Chondrocyte (in vitro differentiated cells): ENCODE results near the gene ACSS1. TPM values are rescaled to one million over a fixed set of nuclear protein-coding genes. Genes with fewer than 3 reads are reported as not detected.

ENCODE experiments used
- DNase-seq: peaks from one replicate; pipeline ENCODE4 v3.0.0; 2021; ENCODE audit warnings: mixed read lengths, low spot score
- H3K27ac Mint-ChIP-seq: one replicate; pipeline ENCODE4 v1.8.0; 2021; ENCODE audit warnings: mild to moderate bottlenecking, moderate library complexity, mixed read lengths; ENCODE audit not compliant: unreplicated experiment
- H3K27me3 Mint-ChIP-seq: 2 replicates; pipeline ENCODE4 v1.8.0; 2021; ENCODE audit warnings: low read depth, mixed read lengths
- H3K36me3 Mint-ChIP-seq: 2 replicates; pipeline ENCODE4 v1.8.0; 2021; ENCODE audit warnings: low read depth, mixed read lengths
- H3K4me1 Mint-ChIP-seq: 2 replicates; pipeline ENCODE4 v1.8.0; 2021; ENCODE audit warnings: low read depth, mild to moderate bottlenecking, mixed read lengths
- H3K4me3 Mint-ChIP-seq: one replicate; pipeline ENCODE4 v1.8.0; 2021; ENCODE audit warnings: mild to moderate bottlenecking, moderate library complexity, mixed read lengths; ENCODE audit not compliant: unreplicated experiment
- H3K9me3 Mint-ChIP-seq: 2 replicates; pipeline ENCODE4 v1.8.0; 2021; ENCODE audit warnings: low read depth, mixed read lengths
- total RNA-seq: library from RNA; stranded (reverse); gene quantifications from 3 replicates; pipeline ENCODE4 v1.2.1, GENCODE V29; 2021
- TF ChIP-seq, protein P1 (sequence below): fragments of 200-600 bp; sonication (generic); IDR thresholded peaks from 2 replicates; pipeline ENCODE4 v1.5.0; 2021; ENCODE audit warnings: antibody characterized with exemption, mild to moderate bottlenecking, moderate library complexity

Gene ACSS1
- total RNA-seq, 1 donor from 2014 or later, result 5.5 TPM

DNA sequence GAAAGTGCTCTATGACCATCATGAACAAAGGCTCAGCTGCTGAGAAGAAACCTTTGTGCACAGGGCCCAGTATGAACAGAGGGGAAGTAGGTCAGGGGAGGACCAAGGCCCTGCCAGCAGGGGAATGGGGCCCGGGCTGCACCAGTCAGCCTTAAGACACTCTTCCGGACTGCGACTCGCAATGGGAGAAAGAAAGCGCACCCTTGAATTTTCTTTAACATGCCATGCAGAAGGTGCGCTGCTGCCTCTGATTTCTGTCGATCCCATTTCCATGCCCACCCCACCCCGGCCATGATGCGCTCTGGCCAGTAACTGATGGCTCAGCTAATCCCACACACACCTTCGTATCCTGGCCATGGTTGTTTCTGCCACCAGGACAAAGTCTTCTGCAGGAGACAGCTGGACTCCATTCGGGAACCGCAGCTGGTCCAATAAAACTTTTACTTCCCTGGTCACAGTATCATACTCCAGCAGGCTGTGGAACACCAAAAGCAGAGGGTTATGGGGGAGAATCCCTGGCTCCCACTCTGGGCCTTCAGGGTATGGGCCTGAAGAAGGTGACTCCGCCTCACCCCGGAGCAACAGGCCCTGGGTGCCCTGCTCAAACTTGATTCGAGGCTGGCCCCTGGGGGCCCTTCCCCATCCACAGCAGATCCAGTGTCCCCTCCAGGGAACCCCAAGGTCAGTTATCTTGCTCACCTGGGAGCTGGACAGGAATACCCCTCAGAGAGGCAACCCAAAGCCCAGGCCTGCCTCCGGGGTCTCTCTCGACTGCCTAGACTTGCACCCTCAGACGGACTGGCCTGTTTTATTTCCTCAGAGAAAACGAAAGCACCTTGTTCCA is 88.5 kb downstream of the ACSS1 start:
- Mint-ChIP-seq H3K27me3 (no peaks in the 10 kb centered on the region), H3K4me1 (peaks cover 4% of the 10 kb centered on the region), H3K9me3 (no peaks in the 10 kb centered on the region), H3K36me3 (peaks cover 42% of the 10 kb centered on the region), H3K27ac (no peak overlapping the region), H3K4me3 (no peak overlapping the region)
- DNase-seq, result peak; percentile 42
- TF ChIP-seq, protein P1, sequence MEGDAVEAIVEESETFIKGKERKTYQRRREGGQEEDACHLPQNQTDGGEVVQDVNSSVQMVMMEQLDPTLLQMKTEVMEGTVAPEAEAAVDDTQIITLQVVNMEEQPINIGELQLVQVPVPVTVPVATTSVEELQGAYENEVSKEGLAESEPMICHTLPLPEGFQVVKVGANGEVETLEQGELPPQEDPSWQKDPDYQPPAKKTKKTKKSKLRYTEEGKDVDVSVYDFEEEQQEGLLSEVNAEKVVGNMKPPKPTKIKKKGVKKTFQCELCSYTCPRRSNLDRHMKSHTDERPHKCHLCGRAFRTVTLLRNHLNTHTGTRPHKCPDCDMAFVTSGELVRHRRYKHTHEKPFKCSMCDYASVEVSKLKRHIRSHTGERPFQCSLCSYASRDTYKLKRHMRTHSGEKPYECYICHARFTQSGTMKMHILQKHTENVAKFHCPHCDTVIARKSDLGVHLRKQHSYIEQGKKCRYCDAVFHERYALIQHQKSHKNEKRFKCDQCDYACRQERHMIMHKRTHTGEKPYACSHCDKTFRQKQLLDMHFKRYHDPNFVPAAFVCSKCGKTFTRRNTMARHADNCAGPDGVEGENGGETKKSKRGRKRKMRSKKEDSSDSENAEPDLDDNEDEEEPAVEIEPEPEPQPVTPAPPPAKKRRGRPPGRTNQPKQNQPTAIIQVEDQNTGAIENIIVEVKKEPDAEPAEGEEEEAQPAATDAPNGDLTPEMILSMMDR, result no peak

DNA sequence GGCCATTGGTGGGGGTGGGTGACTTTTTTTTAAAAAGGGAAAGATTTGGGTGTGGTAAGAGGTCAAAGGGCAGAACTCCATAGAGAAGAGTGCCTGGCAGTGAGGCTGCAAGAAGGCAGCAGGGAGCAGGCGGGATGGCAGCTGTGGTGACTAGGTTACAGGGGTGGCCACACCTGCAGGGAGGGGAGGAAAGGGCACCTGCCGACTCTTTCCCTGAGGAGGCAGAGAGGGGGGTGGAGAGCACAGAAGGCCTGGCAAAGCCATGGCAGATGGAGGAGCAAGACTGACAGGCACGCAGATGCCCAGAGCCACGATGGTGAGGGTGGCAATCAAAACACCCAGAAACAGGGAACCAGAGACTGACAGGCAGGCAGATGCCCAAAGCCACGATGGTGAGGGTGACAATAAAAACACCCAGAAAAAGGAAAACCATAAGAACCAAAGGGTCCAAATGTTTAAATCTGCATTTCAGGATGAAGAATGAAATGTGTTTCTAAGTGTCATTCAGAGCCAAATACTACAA is 89.6 kb downstream of the ACSS1 start:
- no peaks in the 10 kb centered on the region for H3K4me1 Mint-ChIP-seq
- no peak overlapping the region for H3K27ac Mint-ChIP-seq
- no peak overlapping the region for H3K4me3 Mint-ChIP-seq
- no peaks in the 10 kb centered on the region for H3K9me3 Mint-ChIP-seq
- H3K36me3 Mint-ChIP-seq, result peaks cover 44% of the 10 kb centered on the region
- DNase-seq, result peak; percentile 57
- TF ChIP-seq, protein P1, result no peak
- H3K27me3 Mint-ChIP-seq, result no peaks in the 10 kb centered on the region

DNA sequence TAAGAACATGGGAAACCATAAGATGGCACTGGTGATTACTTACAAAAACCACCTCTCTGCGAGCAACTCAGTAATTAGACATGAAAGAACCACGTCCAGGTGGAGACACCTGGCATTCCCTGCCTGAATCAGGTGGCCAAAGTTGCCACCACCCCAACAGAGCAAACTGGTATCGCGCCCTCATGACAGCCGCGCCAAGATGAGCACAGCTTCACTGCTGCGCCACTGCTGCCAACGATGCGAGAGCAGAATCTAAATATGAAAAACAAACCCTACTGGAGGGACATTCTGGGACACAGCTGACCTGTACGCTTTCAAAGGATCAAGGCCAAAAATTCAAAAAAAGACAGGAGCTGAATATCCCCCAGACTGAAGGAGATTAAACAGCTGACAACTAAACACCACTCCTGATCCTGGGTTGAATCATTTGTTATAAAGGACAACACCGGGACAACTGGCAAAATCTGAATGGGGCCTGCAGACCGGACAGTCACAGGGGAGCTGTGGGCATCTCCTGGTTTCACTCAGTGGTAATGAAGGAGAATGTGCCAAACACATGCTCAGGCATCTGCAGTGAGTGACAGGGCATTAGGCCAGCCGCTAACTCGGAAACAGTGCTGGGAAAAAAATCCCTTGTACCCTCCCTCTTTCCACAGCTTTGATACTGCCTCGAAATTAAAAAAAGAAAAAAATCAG is 91.5 kb downstream of the ACSS1 start:
- no peaks in the 10 kb centered on the region for H3K4me1 Mint-ChIP-seq
- TF ChIP-seq, protein P1, result no peak
- H3K27me3 Mint-ChIP-seq, result no peaks in the 10 kb centered on the region
- no peak overlapping the region for H3K4me3 Mint-ChIP-seq
- no peaks in the 10 kb centered on the region for H3K9me3 Mint-ChIP-seq
- H3K27ac Mint-ChIP-seq, result no peak overlapping the region
- no peak for DNase-seq
- peaks cover 52% of the 10 kb centered on the region for H3K36me3 Mint-ChIP-seq

DNA sequence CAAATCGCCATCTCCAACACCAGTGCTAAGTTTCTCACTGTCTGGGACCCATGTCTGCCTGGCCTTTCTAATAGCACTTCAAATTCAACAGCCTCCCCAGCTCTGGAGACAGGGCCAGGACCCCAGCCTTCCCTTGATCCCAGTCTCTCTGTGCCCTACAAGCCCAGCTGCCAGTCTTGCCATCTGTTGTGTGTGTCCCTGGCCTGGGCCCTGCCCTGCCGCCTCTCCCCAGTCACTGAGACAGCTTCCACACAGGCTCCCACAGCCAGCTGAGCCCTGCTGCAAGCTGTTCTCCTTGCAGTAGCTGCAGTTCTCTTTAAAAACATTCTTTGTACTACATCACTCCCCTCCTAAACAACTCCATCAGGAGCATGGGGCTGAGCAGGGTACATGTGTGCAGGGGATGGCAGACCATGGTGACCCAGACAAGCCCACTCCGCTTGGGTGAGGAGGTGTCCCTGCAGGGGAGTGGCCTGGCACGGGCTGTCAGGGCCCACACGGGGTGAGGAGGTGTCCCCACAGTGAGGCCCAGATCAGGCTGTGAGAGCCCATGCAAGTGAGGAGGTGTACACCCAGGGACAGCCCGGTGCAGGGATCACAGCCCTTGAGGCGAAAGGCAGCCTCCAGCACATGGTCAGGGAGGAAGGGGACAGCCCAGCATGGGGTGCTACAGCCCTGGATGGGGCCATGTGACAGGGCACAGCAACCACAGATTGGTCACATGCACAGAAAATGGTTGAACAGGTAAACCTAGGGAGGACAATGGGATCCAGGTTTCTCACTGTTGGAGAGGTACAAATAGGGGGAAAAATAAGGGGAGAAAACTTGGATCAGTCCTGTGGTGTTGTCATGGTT is 92.6 kb downstream of the ACSS1 start:
- TF ChIP-seq, protein P1, result no peak
- peak; percentile 74 for DNase-seq
- Mint-ChIP-seq H3K9me3 (no peaks in the 10 kb centered on the region), H3K27ac (no peak overlapping the region), H3K4me1 (no peaks in the 10 kb centered on the region), H3K27me3 (no peaks in the 10 kb centered on the region), H3K36me3 (peaks cover 48% of the 10 kb centered on the region), H3K4me3 (no peak overlapping the region)

DNA sequence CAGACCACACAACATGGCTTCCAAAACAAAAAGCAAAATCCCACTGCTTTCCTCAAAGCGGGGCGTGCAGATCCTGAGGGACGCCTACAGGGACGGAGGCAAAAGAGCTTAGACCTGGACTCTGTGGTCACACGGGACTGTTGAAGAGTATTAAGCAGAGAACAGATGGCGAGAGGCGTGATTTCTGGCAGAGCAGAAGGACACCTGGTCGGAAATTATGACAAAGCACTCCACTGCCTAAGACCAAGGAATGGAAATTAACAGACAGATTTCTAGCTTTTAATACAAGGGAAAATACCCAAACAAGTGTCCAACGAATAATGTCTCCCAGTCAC is 93.5 kb downstream of the ACSS1 start:
- Mint-ChIP-seq H3K27me3 (no peaks in the 10 kb centered on the region), H3K9me3 (no peaks in the 10 kb centered on the region), H3K27ac (no peak overlapping the region), H3K4me3 (no peak overlapping the region), H3K36me3 (peaks cover 44% of the 10 kb centered on the region), H3K4me1 (no peaks in the 10 kb centered on the region)
- TF ChIP-seq, protein P1, result no peak
- DNase-seq, result peak; percentile 34
